ENCODE measurements around the gene LCN2. TPM values are rescaled to one million over a fixed set of nuclear protein-coding genes. Genes with fewer than 3 reads are reported as not detected.

LCN2 gene
- total RNA-seq, result not detected in 2 replicates

GRCh38 chr9:128149001-128149701, at the start of gene LCN2:
LCN2 (plus strand) TSS chr9:128149453; CDS start chr9:128149526, 73 bp downstream.

GRCh38 chr9:128127568-128127989, 21.7 kb upstream of the LCN2 start, which contains the start of gene PTGES2:
PTGES2 (minus strand) TSS chr9:128127729; CDS start chr9:128127717, 12 bp downstream.

GRCh38 chr9:128159784-128160602, 10.7 kb downstream of the LCN2 start, which contains the start of gene BBLN:
BBLN (plus strand) TSS chr9:128160265; CDS start chr9:128160408, 143 bp downstream.

GRCh38 chr9:128191406-128192046, 42.3 kb downstream of the LCN2 start, which contains the start of gene CIZ1:
CIZ1 (minus strand) TSS chr9:128191572; CDS start chr9:128190857, 715 bp downstream.

Other genes with a start within 250 kb of the LCN2 start
- gene ST6GALNAC6, start 249.8 kb upstream of the LCN2 start, total RNA-seq, result 20.5 and 25.0 TPM in 2 replicates
- gene ST6GALNAC4, start 232.4 kb upstream of the LCN2 start, total RNA-seq, result 24.1 and 59.5 TPM in 2 replicates
- 1.5 and 2.3 TPM in 2 replicates for gene PIP5KL1, start 218.7 kb upstream of the LCN2 start, total RNA-seq
- gene DPM2, start 211.6 kb upstream of the LCN2 start, total RNA-seq, result 8.9 and 13.2 TPM in 2 replicates
- 10.1 and 20.0 TPM in 2 replicates for gene EEIG1, start 168.5 kb upstream of the LCN2 start, total RNA-seq
- gene NAIF1, start 82.1 kb upstream of the LCN2 start, total RNA-seq, result 8.2 and 11.6 TPM in 2 replicates
- 19.2 and 21.7 TPM in 2 replicates for gene SLC25A25, start 81.2 kb upstream of the LCN2 start, total RNA-seq
- 53.4 and 70.1 TPM in 2 replicates for gene PTGES2, start 21.7 kb upstream of the LCN2 start, total RNA-seq
- 40.9 and 47.8 TPM in 2 replicates for gene BBLN, start 10.8 kb downstream of the LCN2 start, total RNA-seq
- gene CIZ1, start 42.1 kb downstream of the LCN2 start, total RNA-seq, result 17.2 and 42.0 TPM in 2 replicates
- gene DNM1, start 53.9 kb downstream of the LCN2 start, total RNA-seq, result 9.5 and 14.2 TPM in 2 replicates
- 146 and 160 TPM in 2 replicates for gene GOLGA2, start 126.6 kb downstream of the LCN2 start, total RNA-seq
- gene SWI5, start 126.8 kb downstream of the LCN2 start, total RNA-seq, result 34.6 and 38.0 TPM in 2 replicates
- 8.9 and 10.4 TPM in 2 replicates for gene TRUB2, start 173.0 kb downstream of the LCN2 start, total RNA-seq
- gene COQ4, start 173.4 kb downstream of the LCN2 start, total RNA-seq, result 19.6 and 20.8 TPM in 2 replicates
- gene SLC27A4, start 191.1 kb downstream of the LCN2 start, total RNA-seq, result 16.3 and 22.0 TPM in 2 replicates
- gene URM1, start 221.9 kb downstream of the LCN2 start, total RNA-seq, result 20.5 and 34.4 TPM in 2 replicates

Data from smooth muscle cell of the umbilical artery (primary cell).